Measurements from ENCODE around the gene KRT3.

DNA sequence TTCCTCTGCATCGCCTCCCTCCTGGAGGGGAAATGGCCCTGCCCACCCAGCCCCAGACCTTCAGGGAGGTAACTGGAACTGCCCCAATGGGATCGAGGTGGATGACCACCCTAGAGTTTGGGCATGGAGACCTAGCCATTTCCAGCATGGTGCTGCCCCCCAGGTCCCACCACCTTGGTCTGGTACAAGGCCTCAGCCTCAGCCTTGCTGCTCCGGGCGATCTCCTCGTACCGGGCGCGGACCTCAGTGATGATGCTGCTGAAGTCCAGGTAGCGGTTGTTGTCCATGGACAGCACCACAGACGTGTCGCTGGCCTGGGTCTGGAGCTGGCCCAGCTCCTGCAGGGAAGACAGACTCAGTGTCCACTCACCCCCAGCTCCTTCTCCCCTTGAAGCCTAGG, 48.5 kb upstream of the KRT3 start:
- TF ChIP-seq, protein P1, sequence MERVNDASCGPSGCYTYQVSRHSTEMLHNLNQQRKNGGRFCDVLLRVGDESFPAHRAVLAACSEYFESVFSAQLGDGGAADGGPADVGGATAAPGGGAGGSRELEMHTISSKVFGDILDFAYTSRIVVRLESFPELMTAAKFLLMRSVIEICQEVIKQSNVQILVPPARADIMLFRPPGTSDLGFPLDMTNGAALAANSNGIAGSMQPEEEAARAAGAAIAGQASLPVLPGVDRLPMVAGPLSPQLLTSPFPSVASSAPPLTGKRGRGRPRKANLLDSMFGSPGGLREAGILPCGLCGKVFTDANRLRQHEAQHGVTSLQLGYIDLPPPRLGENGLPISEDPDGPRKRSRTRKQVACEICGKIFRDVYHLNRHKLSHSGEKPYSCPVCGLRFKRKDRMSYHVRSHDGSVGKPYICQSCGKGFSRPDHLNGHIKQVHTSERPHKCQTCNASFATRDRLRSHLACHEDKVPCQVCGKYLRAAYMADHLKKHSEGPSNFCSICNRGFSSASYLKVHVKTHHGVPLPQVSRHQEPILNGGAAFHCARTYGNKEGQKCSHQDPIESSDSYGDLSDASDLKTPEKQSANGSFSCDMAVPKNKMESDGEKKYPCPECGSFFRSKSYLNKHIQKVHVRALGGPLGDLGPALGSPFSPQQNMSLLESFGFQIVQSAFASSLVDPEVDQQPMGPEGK (CRISPR knock-in tag; IDR thresholded peaks at IDR 0.05; ENCODE audit: borderline replicate concordance), result no peak
- no peak for TF ChIP-seq CSDC2 (CRISPR knock-in tag; IDR thresholded peaks at IDR 0.05)
- no peak for TF ChIP-seq ISL1 (CRISPR knock-in tag; IDR thresholded peaks at IDR 0.05)
- TF ChIP-seq ZFP3 (CRISPR knock-in tag; IDR thresholded peaks at IDR 0.05), result no peak
- TF ChIP-seq, protein P2, sequence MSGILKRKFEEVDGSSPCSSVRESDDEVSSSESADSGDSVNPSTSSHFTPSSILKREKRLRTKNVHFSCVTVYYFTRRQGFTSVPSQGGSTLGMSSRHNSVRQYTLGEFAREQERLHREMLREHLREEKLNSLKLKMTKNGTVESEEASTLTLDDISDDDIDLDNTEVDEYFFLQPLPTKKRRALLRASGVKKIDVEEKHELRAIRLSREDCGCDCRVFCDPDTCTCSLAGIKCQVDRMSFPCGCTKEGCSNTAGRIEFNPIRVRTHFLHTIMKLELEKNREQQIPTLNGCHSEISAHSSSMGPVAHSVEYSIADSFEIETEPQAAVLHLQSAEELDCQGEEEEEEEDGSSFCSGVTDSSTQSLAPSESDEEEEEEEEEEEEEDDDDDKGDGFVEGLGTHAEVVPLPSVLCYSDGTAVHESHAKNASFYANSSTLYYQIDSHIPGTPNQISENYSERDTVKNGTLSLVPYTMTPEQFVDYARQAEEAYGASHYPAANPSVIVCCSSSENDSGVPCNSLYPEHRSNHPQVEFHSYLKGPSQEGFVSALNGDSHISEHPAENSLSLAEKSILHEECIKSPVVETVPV (CRISPR knock-in tag; IDR thresholded peaks at IDR 0.05), result no peak
- TF ChIP-seq ZNF8 (CRISPR knock-in tag; IDR thresholded peaks at IDR 0.05), result no peak
- no peak for TF ChIP-seq ZNF565 (CRISPR knock-in tag; conservative IDR thresholded peaks at IDR 0.05; ENCODE audit: low read depth)
- no peak for TF ChIP-seq ZC3H10 (CRISPR knock-in tag; IDR thresholded peaks at IDR 0.05)
- TF ChIP-seq, protein P3, sequence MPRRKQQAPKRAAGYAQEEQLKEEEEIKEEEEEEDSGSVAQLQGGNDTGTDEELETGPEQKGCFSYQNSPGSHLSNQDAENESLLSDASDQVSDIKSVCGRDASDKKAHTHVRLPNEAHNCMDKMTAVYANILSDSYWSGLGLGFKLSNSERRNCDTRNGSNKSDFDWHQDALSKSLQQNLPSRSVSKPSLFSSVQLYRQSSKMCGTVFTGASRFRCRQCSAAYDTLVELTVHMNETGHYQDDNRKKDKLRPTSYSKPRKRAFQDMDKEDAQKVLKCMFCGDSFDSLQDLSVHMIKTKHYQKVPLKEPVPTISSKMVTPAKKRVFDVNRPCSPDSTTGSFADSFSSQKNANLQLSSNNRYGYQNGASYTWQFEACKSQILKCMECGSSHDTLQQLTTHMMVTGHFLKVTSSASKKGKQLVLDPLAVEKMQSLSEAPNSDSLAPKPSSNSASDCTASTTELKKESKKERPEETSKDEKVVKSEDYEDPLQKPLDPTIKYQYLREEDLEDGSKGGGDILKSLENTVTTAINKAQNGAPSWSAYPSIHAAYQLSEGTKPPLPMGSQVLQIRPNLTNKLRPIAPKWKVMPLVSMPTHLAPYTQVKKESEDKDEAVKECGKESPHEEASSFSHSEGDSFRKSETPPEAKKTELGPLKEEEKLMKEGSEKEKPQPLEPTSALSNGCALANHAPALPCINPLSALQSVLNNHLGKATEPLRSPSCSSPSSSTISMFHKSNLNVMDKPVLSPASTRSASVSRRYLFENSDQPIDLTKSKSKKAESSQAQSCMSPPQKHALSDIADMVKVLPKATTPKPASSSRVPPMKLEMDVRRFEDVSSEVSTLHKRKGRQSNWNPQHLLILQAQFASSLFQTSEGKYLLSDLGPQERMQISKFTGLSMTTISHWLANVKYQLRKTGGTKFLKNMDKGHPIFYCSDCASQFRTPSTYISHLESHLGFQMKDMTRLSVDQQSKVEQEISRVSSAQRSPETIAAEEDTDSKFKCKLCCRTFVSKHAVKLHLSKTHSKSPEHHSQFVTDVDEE (CRISPR knock-in tag; IDR thresholded peaks at IDR 0.05), result no peak
- TF ChIP-seq, protein P4, sequence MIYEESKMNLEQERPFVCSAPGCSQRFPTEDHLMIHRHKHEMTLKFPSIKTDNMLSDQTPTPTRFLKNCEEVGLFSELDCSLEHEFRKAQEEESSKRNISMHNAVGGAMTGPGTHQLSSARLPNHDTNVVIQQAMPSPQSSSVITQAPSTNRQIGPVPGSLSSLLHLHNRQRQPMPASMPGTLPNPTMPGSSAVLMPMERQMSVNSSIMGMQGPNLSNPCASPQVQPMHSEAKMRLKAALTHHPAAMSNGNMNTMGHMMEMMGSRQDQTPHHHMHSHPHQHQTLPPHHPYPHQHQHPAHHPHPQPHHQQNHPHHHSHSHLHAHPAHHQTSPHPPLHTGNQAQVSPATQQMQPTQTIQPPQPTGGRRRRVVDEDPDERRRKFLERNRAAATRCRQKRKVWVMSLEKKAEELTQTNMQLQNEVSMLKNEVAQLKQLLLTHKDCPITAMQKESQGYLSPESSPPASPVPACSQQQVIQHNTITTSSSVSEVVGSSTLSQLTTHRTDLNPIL (CRISPR knock-in tag; IDR thresholded peaks at IDR 0.05; ENCODE audit: low read depth), result no peak
- TF ChIP-seq, protein P5, sequence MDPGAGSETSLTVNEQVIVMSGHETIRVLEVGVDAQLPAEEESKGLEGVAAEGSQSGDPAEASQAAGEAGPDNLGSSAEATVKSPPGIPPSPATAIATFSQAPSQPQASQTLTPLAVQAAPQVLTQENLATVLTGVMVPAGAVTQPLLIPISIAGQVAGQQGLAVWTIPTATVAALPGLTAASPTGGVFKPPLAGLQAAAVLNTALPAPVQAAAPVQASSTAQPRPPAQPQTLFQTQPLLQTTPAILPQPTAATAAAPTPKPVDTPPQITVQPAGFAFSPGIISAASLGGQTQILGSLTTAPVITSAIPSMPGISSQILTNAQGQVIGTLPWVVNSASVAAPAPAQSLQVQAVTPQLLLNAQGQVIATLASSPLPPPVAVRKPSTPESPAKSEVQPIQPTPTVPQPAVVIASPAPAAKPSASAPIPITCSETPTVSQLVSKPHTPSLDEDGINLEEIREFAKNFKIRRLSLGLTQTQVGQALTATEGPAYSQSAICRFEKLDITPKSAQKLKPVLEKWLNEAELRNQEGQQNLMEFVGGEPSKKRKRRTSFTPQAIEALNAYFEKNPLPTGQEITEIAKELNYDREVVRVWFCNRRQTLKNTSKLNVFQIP (CRISPR knock-in tag; IDR thresholded peaks at IDR 0.05; ENCODE audit: borderline replicate concordance, low read depth), result no peak
- TF ChIP-seq RARB (CRISPR knock-in tag; IDR thresholded peaks at IDR 0.05), result no peak
- no peak for TF ChIP-seq BACH2 (CRISPR knock-in tag; IDR thresholded peaks at IDR 0.05; ENCODE audit: borderline replicate concordance)

Data from SK-N-SH treated with all-trans-retinoic acid at 6 μM for 48 hours (cell line).